Activated CD4-positive, alpha-beta T cell treated with anti-CD3 and anti-CD28 coated beads, Interleukin-2, amount 50 U/mL, for 24 hours (primary cell): ENCODE data around the gene DYNLT2.
A peak's percentile ranks its signal among the peaks of the same experiment; 100 is the strongest.
"Not testable (repeated sequence)": the region's sequence is repeated elsewhere in the genome, so short reads cannot be mapped to it uniquely, and the experiment has no call there.

Experiments used
- DNase-seq, 2 donors: peaks; one replicate each; pipeline ENCODE4 v3.0.0-alpha.2; 2020; ENCODE audit warnings: low read depth in 1 of 2, low spot score in 1 of 2

Gene DYNLT2

GRCh38 chr6:169701954-169702839, 49.2 kb downstream of the DYNLT2 start, which contains the start of the genes C6orf120 and WDR27:
Gene C6orf120 (plus strand): TSS chr6:169702126. CDS start chr6:169702460, 334 bp downstream.
Gene WDR27 (minus strand): TSS chr6:169702029. CDS start chr6:169689005, 13,024 bp downstream.
- peak; percentile 96 to 97 for DNase-seq

- DNase-seq: no peak
Measured at GRCh38 chr6:169701311-169701953, 49.9 kb downstream of the DYNLT2 start.

GRCh38 chr6:169700296-169700695, 51.1 kb downstream of the DYNLT2 start:
- DNase-seq: no peak

- DNase-seq: not testable (repeated sequence)
Measured at GRCh38 chr6:169697115-169697514, 54.3 kb downstream of the DYNLT2 start.

- no peak for DNase-seq
Measured at GRCh38 chr6:169695131-169695530, 56.2 kb downstream of the DYNLT2 start.

- DNase-seq: no peak
Measured at GRCh38 chr6:169692516-169692915, 58.9 kb downstream of the DYNLT2 start.

GRCh38 chr6:169691260-169691659, 60.1 kb downstream of the DYNLT2 start:
- DNase-seq: no peak
